ENCODE data around the gene TCAP.

- TF ChIP-seq, protein P1, sequence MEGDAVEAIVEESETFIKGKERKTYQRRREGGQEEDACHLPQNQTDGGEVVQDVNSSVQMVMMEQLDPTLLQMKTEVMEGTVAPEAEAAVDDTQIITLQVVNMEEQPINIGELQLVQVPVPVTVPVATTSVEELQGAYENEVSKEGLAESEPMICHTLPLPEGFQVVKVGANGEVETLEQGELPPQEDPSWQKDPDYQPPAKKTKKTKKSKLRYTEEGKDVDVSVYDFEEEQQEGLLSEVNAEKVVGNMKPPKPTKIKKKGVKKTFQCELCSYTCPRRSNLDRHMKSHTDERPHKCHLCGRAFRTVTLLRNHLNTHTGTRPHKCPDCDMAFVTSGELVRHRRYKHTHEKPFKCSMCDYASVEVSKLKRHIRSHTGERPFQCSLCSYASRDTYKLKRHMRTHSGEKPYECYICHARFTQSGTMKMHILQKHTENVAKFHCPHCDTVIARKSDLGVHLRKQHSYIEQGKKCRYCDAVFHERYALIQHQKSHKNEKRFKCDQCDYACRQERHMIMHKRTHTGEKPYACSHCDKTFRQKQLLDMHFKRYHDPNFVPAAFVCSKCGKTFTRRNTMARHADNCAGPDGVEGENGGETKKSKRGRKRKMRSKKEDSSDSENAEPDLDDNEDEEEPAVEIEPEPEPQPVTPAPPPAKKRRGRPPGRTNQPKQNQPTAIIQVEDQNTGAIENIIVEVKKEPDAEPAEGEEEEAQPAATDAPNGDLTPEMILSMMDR (IDR thresholded peaks at IDR 0.05) = no peak
- no peak for TF ChIP-seq POLR2A (IDR thresholded peaks at IDR 0.05)
These were observed 49.1 kb downstream of the TCAP start for GRCh38 chr17:39714234-39714633.

Measured in vagina (tissue), 2 donors.